Measurements from ENCODE around the gene PBX4. TPM values are rescaled to one million over a fixed set of nuclear protein-coding genes. Genes with fewer than 3 reads are reported as not detected.

The PBX4 gene
- total RNA-seq, 1 donor from 2014 or later: 5.2 TPM

DNA sequence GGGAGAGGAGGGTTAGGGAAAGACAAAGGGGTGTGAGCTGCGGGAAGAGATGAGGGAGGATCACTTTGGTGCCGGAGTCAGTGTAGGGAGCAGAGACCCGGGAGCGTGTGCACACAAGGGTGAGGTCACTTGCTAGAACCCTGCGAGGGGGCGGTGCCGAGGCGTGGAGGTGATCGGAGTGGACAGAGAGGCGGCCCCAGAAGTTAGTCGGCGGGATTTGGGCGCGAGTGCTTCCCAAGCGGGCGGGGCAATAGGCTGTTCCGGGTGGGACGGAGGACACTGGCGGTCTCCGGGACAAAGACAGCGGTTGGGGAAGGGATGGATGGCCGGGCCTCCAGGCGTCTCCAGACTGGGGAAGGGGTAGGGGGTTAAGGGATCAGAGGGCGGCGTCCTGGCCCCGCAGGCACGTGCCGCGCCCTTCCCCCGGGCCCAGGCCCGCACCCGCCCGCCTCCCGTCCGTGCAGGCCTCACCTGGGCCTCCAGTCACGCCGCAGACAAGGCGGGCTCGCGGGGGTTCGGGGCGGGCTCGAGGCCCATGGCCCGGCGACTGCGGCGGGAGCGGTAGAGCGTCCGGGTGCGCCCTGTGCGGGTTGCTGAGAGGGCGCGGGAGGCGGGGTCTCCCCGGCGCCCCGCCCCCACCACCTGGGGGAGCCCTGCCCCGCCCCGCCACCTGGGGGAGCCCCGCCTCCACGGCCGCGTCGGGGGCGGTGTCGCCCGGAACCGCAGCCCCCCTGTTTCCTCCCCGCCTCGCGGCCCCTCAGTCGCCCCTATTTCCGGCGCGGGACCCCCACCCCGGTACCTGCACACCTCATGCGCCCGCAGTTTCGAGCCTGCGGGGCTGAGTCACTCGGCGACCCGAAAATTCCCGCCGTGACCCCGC lies 9.4 kb upstream of the PBX4 start, which contains the start of gene LPAR2:
Gene LPAR2, minus strand, starts transcription at position 600 of the 880 bp plus-strand sequence. CDS start 945 bp downstream, outside the sequence.
- Mint-ChIP-seq H3K27ac (peak within 1 kb of the TSS; percentile 98), H3K36me3 (ENCODE audit: insufficient read depth) (peaks cover 19% of the 10 kb centered on the region), H3K4me3 (ENCODE audit: low read depth) (peak within 1 kb of the TSS; percentile 86), H3K27me3 (no peaks in the 10 kb centered on the region), H3K4me1 (ENCODE audit: low read depth) (peaks cover 17% of the 10 kb centered on the region), H3K9me3 (ENCODE audit: low read depth) (no peaks in the 10 kb centered on the region)
- TF ChIP-seq, protein P1, sequence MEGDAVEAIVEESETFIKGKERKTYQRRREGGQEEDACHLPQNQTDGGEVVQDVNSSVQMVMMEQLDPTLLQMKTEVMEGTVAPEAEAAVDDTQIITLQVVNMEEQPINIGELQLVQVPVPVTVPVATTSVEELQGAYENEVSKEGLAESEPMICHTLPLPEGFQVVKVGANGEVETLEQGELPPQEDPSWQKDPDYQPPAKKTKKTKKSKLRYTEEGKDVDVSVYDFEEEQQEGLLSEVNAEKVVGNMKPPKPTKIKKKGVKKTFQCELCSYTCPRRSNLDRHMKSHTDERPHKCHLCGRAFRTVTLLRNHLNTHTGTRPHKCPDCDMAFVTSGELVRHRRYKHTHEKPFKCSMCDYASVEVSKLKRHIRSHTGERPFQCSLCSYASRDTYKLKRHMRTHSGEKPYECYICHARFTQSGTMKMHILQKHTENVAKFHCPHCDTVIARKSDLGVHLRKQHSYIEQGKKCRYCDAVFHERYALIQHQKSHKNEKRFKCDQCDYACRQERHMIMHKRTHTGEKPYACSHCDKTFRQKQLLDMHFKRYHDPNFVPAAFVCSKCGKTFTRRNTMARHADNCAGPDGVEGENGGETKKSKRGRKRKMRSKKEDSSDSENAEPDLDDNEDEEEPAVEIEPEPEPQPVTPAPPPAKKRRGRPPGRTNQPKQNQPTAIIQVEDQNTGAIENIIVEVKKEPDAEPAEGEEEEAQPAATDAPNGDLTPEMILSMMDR (IDR thresholded peaks at IDR 0.05; ENCODE audit: unreplicated experiment): peak; percentile 27
- DNase-seq (ENCODE audit: low spot score, unreplicated experiment): peak; percentile 71

DNA sequence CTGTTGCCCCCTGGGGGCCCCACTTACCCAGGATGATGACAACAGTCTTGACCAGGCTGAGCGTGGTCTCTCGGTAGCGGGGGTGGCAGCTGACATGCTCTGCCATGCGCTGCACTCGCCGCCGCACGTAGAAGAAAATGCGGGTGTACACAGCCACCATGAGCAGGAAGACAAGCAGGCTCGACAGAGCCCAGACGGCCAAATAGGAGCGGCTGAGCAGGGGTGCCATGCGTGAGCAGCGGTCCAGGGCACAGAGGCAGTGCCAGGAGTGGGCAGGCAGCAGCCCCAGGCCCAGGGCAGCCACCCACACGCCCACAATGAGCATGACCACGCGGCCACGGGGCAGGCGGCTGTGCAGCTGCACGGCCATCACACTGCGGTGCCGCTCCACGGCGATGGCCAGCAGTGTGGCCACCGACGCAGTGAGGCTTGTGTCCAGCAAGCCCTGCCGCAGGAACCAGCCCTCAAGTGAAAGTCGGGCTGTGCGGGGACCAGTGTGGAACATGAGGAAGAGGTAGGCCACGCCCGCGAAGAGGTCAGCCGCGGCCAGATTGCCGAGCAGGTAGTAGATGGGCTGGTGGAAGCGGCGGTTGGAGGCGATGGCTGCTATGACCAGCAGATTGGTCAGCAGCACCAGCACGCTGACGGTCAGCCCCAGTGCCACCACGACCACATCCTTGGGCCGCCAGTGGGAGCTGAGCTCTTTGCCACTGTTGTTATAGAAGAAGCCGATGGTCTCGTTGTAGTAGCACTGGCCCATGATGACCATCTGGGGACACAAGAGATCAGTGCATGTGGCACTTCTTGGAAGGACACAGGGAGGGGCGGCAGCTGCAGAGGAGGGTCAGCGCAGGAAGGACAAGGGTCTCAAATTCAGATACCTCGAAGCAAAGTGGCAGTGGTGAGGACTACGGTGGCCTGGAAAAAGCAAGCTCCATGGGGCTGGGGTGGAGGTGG lies 8.3 kb upstream of the PBX4 start:
- H3K4me3 Mint-ChIP-seq (ENCODE audit: low read depth): peak overlapping the region; percentile 86
- peak overlapping the region; percentile 96 for H3K27ac Mint-ChIP-seq
- H3K4me1 Mint-ChIP-seq (ENCODE audit: low read depth): peaks cover 17% of the 10 kb centered on the region
- no peaks in the 10 kb centered on the region for H3K9me3 Mint-ChIP-seq (ENCODE audit: low read depth)
- no peaks in the 10 kb centered on the region for H3K27me3 Mint-ChIP-seq
- H3K36me3 Mint-ChIP-seq (ENCODE audit: insufficient read depth): peaks cover 21% of the 10 kb centered on the region
- DNase-seq (ENCODE audit: low spot score, unreplicated experiment): no peak
- TF ChIP-seq, protein P1 (IDR thresholded peaks at IDR 0.05; ENCODE audit: unreplicated experiment): no peak

DNA sequence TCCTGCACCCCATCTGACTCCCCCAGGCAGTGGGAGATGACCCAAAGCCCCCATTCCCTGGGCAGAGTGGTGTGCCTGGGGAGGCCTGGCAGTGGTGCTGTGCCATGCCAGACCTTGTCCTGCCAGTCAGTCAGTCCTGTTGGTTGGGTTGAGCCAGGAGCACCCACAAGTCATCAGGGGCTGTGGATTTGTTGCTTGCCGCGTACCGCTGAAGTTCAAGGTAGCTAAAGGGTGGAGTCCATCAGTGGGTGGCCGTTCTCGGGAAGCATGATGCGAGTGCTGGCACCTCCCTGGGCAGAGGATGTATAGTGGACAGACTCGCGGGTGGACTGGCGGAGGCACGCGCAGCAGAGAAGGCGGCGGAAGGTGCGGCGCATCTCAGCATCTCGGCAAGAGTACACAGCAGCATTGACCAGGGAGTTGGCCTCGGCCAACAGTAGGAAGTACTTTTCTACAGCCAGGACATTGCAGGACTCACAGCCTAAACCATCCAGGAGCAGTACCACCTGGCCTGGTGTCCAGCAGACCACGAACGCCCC lies 5.6 kb upstream of the PBX4 start:
- Mint-ChIP-seq H3K9me3 (ENCODE audit: low read depth) (no peaks in the 10 kb centered on the region), H3K27me3 (no peaks in the 10 kb centered on the region), H3K4me3 (ENCODE audit: low read depth) (no peak overlapping the region), H3K36me3 (ENCODE audit: insufficient read depth) (peaks cover 23% of the 10 kb centered on the region), H3K4me1 (ENCODE audit: low read depth) (peaks cover 23% of the 10 kb centered on the region), H3K27ac (no peak overlapping the region)
- no peak for DNase-seq (ENCODE audit: low spot score, unreplicated experiment)
- TF ChIP-seq, protein P1 (IDR thresholded peaks at IDR 0.05; ENCODE audit: unreplicated experiment): no peak

DNA sequence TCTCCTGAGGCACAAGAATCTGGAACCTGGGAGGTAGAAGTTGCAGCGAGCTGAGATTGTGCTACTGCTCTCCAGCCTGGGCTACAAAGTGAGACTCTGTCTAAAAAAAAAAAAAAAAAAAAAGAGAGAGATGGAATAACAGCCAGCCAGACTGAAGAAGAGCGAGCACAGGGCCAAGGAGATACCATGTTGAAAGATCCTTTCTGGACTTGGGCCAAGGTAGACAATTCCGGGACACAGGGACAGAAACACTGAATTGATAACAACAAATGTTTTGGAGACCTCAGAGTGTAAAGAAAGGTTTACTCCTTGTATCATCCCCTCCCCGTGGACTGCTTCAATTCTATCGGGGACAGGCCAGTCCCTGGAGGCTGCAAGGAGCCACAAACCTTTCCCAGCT lies 4.9 kb upstream of the PBX4 start:
- Mint-ChIP-seq H3K36me3 (ENCODE audit: insufficient read depth) (peaks cover 20% of the 10 kb centered on the region), H3K27ac (no peak overlapping the region), H3K4me3 (ENCODE audit: low read depth) (no peak overlapping the region), H3K27me3 (no peaks in the 10 kb centered on the region), H3K4me1 (ENCODE audit: low read depth) (peaks cover 25% of the 10 kb centered on the region), H3K9me3 (ENCODE audit: low read depth) (no peaks in the 10 kb centered on the region)
- DNase-seq (ENCODE audit: low spot score, unreplicated experiment): no peak
- TF ChIP-seq, protein P1 (IDR thresholded peaks at IDR 0.05; ENCODE audit: unreplicated experiment): no peak

DNA sequence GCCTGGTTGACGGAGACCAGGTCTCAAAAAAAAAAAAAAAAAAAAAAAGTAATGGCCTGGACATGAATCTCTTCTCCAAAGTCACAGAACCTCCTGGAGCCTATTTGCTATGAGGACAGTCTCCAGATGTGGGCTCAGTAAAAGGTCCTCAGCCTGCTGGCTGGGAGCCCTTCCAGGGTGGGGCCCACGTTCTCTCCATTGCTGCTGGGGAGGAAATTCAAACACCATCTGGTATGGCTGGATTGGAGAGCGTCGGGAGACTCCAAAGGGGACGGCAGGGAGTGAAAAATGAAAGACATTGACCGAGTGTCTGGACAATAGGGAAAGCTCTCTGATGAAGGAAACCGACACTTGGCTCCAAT lies 1.3 kb upstream of the PBX4 start:
- H3K4me1 Mint-ChIP-seq (ENCODE audit: low read depth): peaks cover 11% of the 10 kb centered on the region
- H3K4me3 Mint-ChIP-seq (ENCODE audit: low read depth): no peak overlapping the region
- DNase-seq (ENCODE audit: low spot score, unreplicated experiment): no peak
- peaks cover 10% of the 10 kb centered on the region for H3K27me3 Mint-ChIP-seq
- peaks cover 16% of the 10 kb centered on the region for H3K36me3 Mint-ChIP-seq (ENCODE audit: insufficient read depth)
- H3K9me3 Mint-ChIP-seq (ENCODE audit: low read depth): no peaks in the 10 kb centered on the region
- no peak overlapping the region for H3K27ac Mint-ChIP-seq
- TF ChIP-seq, protein P1 (IDR thresholded peaks at IDR 0.05; ENCODE audit: unreplicated experiment): no peak
